Lower leg skin (tissue), 3 donors: ENCODE measurements around the gene LCK.

Source experiments
- CTCF ChIP-seq, 3 donors: fragments of 450-650 bp; IDR thresholded peaks; one replicate each; pipeline ENCODE4 v1.5.1; 2016; ENCODE audit warnings: antibody characterized with exemption in 3 of 3, mild to moderate bottlenecking in 3 of 3, moderate library complexity in 2 of 3
- POLR2A ChIP-seq, 2 donors: fragments of 450-650 bp; IDR thresholded peaks; one replicate each; pipeline ENCODE4 v1.6.1; 2016 to 2017; ENCODE audit warnings: antibody characterized with exemption in 2 of 2, mild to moderate bottlenecking in 1 of 2, moderate library complexity in 1 of 2

GRCh38 chr1:32303358-32303757, 52.3 kb downstream of the LCK start:
- TF ChIP-seq CTCF (IDR thresholded peaks at IDR 0.05) = no peak
- TF ChIP-seq POLR2A (IDR thresholded peaks at IDR 0.05) = no peak
